Endometrium (tissue), 2 donors: Measurements from ENCODE around the gene TACC2.

ENCODE experiments used
- FAIRE-seq: peaks from 2 replicates; lab custom pipeline; 2012; peaks lifted over from hg19 to GRCh38; lab: Jason Lieb, UNC
- donor health status: control.
- donor health status: control.

TACC2 gene

GRCh38 chr10:122298206-122298597 is 309.2 kb downstream of the TACC2 start:
- no peak for FAIRE-seq

- FAIRE-seq: peak; percentile 41
Observed at GRCh38 chr10:122298598-122299301, 309.8 kb downstream of the TACC2 start.

GRCh38 chr10:122299423-122300075 is 310.6 kb downstream of the TACC2 start:
- FAIRE-seq: no peak

GRCh38 chr10:122301055-122301810 is 312.3 kb downstream of the TACC2 start:
- FAIRE-seq: no peak

GRCh38 chr10:122301811-122302115 is 312.8 kb downstream of the TACC2 start:
- FAIRE-seq: no peak

GRCh38 chr10:122302315-122302714 is 313.4 kb downstream of the TACC2 start:
- no peak for FAIRE-seq

- no peak for FAIRE-seq
Observed at GRCh38 chr10:122303271-122304053, 314.5 kb downstream of the TACC2 start.
